Skeletal muscle satellite cell (primary cell): Measurements from ENCODE around the gene PRICKLE4.

Experiments
- H3K27me3 ChIP-seq: 2 replicates; pipeline ENCODE4 v1.7.0; 2013; ENCODE audit warnings: low read length; ENCODE audit not compliant: control insufficient read depth, insufficient read depth
- H3K36me3 ChIP-seq: 2 replicates; pipeline ENCODE4 v1.7.0; 2013; ENCODE audit warnings: mild to moderate bottlenecking, control low read depth, low read length; ENCODE audit not compliant: insufficient read depth
- H3K4me1 ChIP-seq: 2 replicates; pipeline ENCODE4 v1.7.0; 2013; ENCODE audit warnings: low read length; ENCODE audit not compliant: control insufficient read depth, insufficient read depth
- H3K4me2 ChIP-seq: 2 replicates; pipeline ENCODE4 v1.7.0; 2013; ENCODE audit warnings: mild to moderate bottlenecking, low read length
- H3K4me3 ChIP-seq: 2 replicates; pipeline ENCODE4 v1.7.0; 2013; ENCODE audit warnings: low read length
- H3K9ac ChIP-seq: 2 replicates; pipeline ENCODE4 v1.7.0; 2013; ENCODE audit warnings: mild to moderate bottlenecking, low read depth, low read length, moderate library complexity
- H3K9me3 ChIP-seq: replicated peaks from 2 replicates; pipeline ENCODE4 v1.7.0; 2013; ENCODE audit warnings: mild to moderate bottlenecking, control low read depth, low read length

Gene PRICKLE4

DNA sequence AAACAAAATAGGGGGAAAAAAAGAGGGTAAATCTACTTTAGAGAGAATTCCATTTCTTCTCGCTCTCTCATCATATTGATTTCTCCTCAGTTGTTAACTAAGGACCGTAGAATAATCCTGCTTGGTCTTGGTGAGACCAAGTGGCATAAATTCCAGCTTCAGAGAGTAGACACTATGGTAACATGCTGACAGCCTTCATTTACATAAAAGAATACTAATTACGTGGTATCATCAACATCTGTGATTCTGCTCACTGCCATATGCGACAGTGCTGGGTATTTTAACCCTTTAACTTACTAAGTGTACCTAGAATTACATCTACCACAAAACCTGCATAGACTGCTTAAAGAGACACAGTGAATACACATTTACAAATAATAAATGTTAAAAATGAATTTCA lies 34.0 kb downstream of the PRICKLE4 start:
- H3K4me1 ChIP-seq, result no peaks in the 10 kb centered on the region
- H3K27me3 ChIP-seq, result no peaks in the 10 kb centered on the region
- H3K9me3 ChIP-seq, result no peaks in the 10 kb centered on the region
- H3K9ac ChIP-seq, result no peak overlapping the region
- no peak overlapping the region for H3K4me2 ChIP-seq
- no peak overlapping the region for H3K4me3 ChIP-seq
- no peaks in the 10 kb centered on the region for H3K36me3 ChIP-seq

- Histone ChIP-seq H3K4me2 (no peak overlapping the region), H3K36me3 (no peaks in the 10 kb centered on the region), H3K27me3 (no peaks in the 10 kb centered on the region)
Observed at GRCh38 chr6:41815587-41815986, 35.0 kb downstream of the PRICKLE4 start.

GRCh38 chr6:41818271-41819054 lies 37.9 kb downstream of the PRICKLE4 start:
- H3K4me2 ChIP-seq, result no peak overlapping the region
- no peak overlapping the region for H3K4me3 ChIP-seq
- no peaks in the 10 kb centered on the region for H3K36me3 ChIP-seq
- no peak overlapping the region for H3K9ac ChIP-seq
- H3K4me1 ChIP-seq, result no peaks in the 10 kb centered on the region
- no peaks in the 10 kb centered on the region for H3K9me3 ChIP-seq
- H3K27me3 ChIP-seq, result no peaks in the 10 kb centered on the region

More at GRCh38 chr6:41815587-41815986, 35.0 kb downstream of the PRICKLE4 start:
- H3K9ac ChIP-seq, result no peak overlapping the region
- no peak overlapping the region for H3K4me3 ChIP-seq
- no peaks in the 10 kb centered on the region for H3K4me1 ChIP-seq
- H3K9me3 ChIP-seq, result no peaks in the 10 kb centered on the region

DNA sequence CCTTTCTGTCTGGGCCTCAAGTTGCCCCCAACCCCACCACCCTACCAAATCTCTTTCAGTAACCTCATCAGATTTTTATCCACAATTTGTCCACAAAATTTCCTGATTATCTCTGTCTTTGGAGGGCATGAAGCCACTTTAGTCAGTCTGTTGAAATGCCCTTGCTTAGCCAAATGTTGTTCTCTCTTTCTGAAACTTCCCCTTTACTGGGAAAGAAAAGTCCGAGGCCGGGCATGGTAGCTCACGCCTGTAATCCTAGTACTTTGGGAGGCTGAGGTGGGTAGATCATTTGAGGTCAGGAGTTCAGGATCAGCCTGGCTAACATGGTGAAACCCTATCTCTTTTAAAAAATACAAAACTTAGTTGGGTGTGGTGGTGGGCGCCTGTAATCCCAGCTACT lies 40.7 kb downstream of the PRICKLE4 start:
- H3K36me3 ChIP-seq, result no peaks in the 10 kb centered on the region
- no peaks in the 10 kb centered on the region for H3K9me3 ChIP-seq
- H3K27me3 ChIP-seq, result no peaks in the 10 kb centered on the region
- no peak overlapping the region for H3K4me3 ChIP-seq
- H3K4me1 ChIP-seq, result peaks cover 11% of the 10 kb centered on the region
- no peak overlapping the region for H3K4me2 ChIP-seq
- no peak overlapping the region for H3K9ac ChIP-seq

- H3K27me3 ChIP-seq, result no peaks in the 10 kb centered on the region
Observed at GRCh38 chr6:41822021-41822420, 41.4 kb downstream of the PRICKLE4 start.

DNA sequence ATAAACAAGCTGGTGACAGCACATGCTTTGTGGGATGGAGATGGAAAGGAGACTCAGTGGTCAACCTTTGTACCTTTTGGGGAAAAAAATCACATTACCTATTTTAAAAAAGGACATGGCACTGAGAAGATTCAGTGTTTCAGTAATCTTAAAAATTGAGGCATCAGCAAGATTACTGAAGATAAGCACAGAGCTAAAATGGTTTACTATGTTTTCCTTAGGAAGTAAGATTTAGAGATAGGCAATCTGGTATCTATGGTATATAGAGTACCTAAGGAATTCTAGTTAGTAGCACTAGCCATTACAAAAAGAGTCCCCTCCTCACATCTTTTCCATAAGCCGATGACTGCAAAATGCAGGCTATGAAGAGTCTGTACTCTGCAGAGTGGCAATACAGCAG lies 42.6 kb downstream of the PRICKLE4 start:
- no peaks in the 10 kb centered on the region for H3K36me3 ChIP-seq

More at GRCh38 chr6:41822021-41822420, 41.4 kb downstream of the PRICKLE4 start:
- H3K4me2 ChIP-seq, result no peak overlapping the region
- H3K4me3 ChIP-seq, result no peak overlapping the region
- no peak overlapping the region for H3K9ac ChIP-seq
- H3K36me3 ChIP-seq, result no peaks in the 10 kb centered on the region
- peaks cover 11% of the 10 kb centered on the region for H3K4me1 ChIP-seq
- H3K9me3 ChIP-seq, result no peaks in the 10 kb centered on the region

GRCh38 chr6:41824571-41825569 lies 44.3 kb downstream of the PRICKLE4 start:
- Histone ChIP-seq H3K4me2 (no peak overlapping the region), H3K9me3 (no peaks in the 10 kb centered on the region), H3K9ac (no peak overlapping the region), H3K4me1 (peaks cover 11% of the 10 kb centered on the region), H3K27me3 (no peaks in the 10 kb centered on the region), H3K36me3 (no peaks in the 10 kb centered on the region), H3K4me3 (no peak overlapping the region)

More for the DNA sequence above, 42.6 kb downstream of the PRICKLE4 start:
- Histone ChIP-seq H3K4me3 (no peak overlapping the region), H3K4me2 (no peak overlapping the region), H3K9me3 (no peaks in the 10 kb centered on the region), H3K4me1 (peaks cover 11% of the 10 kb centered on the region), H3K27me3 (no peaks in the 10 kb centered on the region), H3K9ac (no peak overlapping the region)

GRCh38 chr6:41826343-41827022 lies 45.9 kb downstream of the PRICKLE4 start:
- no peak overlapping the region for H3K9ac ChIP-seq
- H3K4me2 ChIP-seq, result no peak overlapping the region
- no peak overlapping the region for H3K4me3 ChIP-seq
- H3K27me3 ChIP-seq, result no peaks in the 10 kb centered on the region
- no peaks in the 10 kb centered on the region for H3K36me3 ChIP-seq
- H3K9me3 ChIP-seq, result no peaks in the 10 kb centered on the region
- peaks cover 11% of the 10 kb centered on the region for H3K4me1 ChIP-seq

GRCh38 chr6:41832263-41832662 lies 51.7 kb downstream of the PRICKLE4 start:
- Histone ChIP-seq H3K9me3 (no peaks in the 10 kb centered on the region), H3K9ac (no peak overlapping the region), H3K4me3 (no peak overlapping the region), H3K27me3 (no peaks in the 10 kb centered on the region), H3K4me2 (no peak overlapping the region), H3K36me3 (no peaks in the 10 kb centered on the region), H3K4me1 (no peaks in the 10 kb centered on the region)

DNA sequence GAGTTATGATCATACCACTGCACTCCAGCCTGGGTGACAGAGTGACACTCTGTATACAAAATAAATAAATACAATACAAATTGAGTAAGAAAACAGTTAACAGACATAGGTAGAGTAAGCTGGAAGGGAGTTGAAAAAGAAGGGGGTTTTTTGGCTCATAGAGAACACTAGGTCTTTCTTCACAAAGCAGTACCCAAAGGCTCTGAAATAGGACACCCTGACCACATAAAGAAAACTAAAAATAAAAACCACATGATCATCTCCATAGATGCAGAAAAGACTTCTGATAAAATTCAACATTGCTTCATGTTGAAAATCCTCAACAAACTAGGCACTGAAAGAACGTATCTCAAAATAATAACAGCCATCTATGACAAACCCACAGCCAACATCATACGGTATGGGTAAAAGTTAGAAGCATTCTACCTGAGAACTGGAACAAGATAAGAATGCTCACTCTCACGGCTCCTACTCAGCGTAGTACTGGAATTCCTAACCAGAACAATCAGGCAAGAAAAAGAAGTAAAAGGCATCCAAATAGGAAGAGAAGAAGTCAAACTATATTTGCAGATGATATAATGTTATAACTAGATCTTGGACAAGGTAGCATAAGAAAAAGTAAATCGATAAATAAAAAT lies 55.6 kb downstream of the PRICKLE4 start:
- Histone ChIP-seq H3K9ac (no peak overlapping the region), H3K27me3 (no peaks in the 10 kb centered on the region), H3K4me1 (no peaks in the 10 kb centered on the region), H3K9me3 (no peaks in the 10 kb centered on the region), H3K4me2 (no peak overlapping the region), H3K36me3 (no peaks in the 10 kb centered on the region), H3K4me3 (no peak overlapping the region)

GRCh38 chr6:41836660-41837052 lies 56.1 kb downstream of the PRICKLE4 start:
- no peak overlapping the region for H3K4me2 ChIP-seq
- no peak overlapping the region for H3K9ac ChIP-seq
- no peaks in the 10 kb centered on the region for H3K9me3 ChIP-seq
- H3K36me3 ChIP-seq, result no peaks in the 10 kb centered on the region
- H3K27me3 ChIP-seq, result no peaks in the 10 kb centered on the region
- H3K4me3 ChIP-seq, result no peak overlapping the region
- H3K4me1 ChIP-seq, result no peaks in the 10 kb centered on the region
